Measurements from ENCODE around the gene SRD5A3.

The SRD5A3 gene

GRCh38 chr4:55312489-55313101 is 33.4 kb upstream of the SRD5A3 start:
- H3K4me3 ChIP-seq (ENCODE audit: low read depth, low read length) = no peak overlapping the region
- TF ChIP-seq, protein P1, sequence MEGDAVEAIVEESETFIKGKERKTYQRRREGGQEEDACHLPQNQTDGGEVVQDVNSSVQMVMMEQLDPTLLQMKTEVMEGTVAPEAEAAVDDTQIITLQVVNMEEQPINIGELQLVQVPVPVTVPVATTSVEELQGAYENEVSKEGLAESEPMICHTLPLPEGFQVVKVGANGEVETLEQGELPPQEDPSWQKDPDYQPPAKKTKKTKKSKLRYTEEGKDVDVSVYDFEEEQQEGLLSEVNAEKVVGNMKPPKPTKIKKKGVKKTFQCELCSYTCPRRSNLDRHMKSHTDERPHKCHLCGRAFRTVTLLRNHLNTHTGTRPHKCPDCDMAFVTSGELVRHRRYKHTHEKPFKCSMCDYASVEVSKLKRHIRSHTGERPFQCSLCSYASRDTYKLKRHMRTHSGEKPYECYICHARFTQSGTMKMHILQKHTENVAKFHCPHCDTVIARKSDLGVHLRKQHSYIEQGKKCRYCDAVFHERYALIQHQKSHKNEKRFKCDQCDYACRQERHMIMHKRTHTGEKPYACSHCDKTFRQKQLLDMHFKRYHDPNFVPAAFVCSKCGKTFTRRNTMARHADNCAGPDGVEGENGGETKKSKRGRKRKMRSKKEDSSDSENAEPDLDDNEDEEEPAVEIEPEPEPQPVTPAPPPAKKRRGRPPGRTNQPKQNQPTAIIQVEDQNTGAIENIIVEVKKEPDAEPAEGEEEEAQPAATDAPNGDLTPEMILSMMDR (IDR thresholded peaks at IDR 0.05; ENCODE audit: control insufficient read depth, extremely low read depth, insufficient read depth) = peak; percentile 69
- DNase-seq (ENCODE audit: low read depth) = no peak

- TF ChIP-seq, protein P1 (IDR thresholded peaks at IDR 0.05; ENCODE audit: control insufficient read depth, extremely low read depth, insufficient read depth) = no peak
- DNase-seq (ENCODE audit: low read depth) = no peak
- no peak overlapping the region for H3K4me3 ChIP-seq (ENCODE audit: low read depth, low read length)
These were observed 31.8 kb upstream of the SRD5A3 start for GRCh38 chr4:55314141-55314820.

DNA sequence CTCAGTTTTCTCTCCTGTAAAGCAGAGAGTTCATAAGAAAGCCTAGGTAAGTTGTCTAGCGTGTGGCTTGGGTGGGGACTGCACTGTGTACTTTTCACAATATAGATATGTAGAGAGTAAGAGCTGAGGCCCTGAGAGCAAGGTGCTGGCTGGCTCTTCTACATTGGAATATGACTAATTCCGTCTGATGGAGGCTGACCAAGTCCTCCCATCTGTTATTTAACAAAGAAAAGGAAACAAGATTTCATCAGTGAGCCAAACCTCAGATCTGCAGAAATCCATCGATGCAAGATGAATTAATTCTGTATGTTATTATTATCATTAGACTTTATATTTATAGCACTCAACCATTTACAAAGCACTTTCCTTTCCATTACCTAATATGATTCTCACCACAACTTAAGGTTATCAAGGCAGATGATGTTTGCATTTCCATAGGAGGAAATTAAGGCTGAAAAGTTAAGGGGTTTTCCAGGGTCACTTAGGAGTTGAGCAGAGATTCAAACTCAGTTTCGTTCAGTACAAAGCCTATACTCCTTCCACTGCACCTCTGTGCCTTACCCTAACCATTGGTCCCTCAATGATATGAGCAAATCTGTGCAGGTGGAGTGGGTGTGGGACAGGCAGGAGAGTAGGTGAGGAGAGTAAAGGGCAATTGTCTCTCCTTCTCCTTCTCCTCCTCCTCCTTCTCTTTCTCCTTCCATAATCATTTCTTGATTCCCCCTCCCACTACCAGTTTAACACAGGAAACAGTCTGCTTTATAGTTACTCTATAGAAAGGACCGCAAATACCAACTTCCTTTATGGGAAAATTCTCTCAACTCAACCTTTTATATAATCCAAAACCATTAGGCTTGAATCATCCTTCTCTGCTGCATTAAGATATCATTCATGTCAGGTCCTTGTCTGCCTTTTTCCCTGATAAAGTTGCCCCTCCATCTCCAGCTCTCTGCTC is 27.6 kb upstream of the SRD5A3 start:
- no peak overlapping the region for H3K4me3 ChIP-seq (ENCODE audit: low read depth, low read length)
- DNase-seq (ENCODE audit: low read depth) = no peak
- TF ChIP-seq, protein P1 (IDR thresholded peaks at IDR 0.05; ENCODE audit: control insufficient read depth, extremely low read depth, insufficient read depth) = no peak

- peak; percentile 65 for DNase-seq (ENCODE audit: low read depth)
- H3K4me3 ChIP-seq (ENCODE audit: low read depth, low read length) = no peak overlapping the region
- TF ChIP-seq, protein P1 (IDR thresholded peaks at IDR 0.05; ENCODE audit: control insufficient read depth, extremely low read depth, insufficient read depth) = peak; percentile 85
These were observed 24.3 kb upstream of the SRD5A3 start for GRCh38 chr4:55321707-55322264.

- H3K4me3 ChIP-seq (ENCODE audit: low read depth, low read length) = no peak overlapping the region
- TF ChIP-seq, protein P1 (IDR thresholded peaks at IDR 0.05; ENCODE audit: control insufficient read depth, extremely low read depth, insufficient read depth) = no peak
- no peak for DNase-seq (ENCODE audit: low read depth)
These were observed 22.7 kb upstream of the SRD5A3 start for GRCh38 chr4:55323375-55323774.

DNA sequence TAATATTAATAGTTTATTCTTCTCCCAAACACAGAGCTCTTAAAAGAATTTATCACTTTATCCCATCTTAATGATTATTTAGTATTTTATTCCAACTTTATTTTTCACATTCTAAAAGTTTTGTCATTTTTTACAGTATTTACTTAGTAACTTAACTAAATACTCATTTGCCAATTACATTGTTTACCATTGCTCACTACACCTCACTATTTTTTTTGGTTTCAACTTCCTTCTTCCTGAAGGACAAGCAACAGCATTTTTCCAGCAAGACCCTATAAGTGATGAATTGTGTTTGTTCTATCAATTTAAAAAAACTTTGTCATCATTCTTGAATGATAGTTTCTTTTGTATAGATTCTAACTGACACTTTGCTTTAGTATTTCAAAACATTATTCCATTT is 19.4 kb upstream of the SRD5A3 start:
- TF ChIP-seq, protein P1 (IDR thresholded peaks at IDR 0.05; ENCODE audit: control insufficient read depth, extremely low read depth, insufficient read depth) = no peak
- DNase-seq (ENCODE audit: low read depth) = no peak

More for the DNA sequence above, 19.4 kb upstream of the SRD5A3 start:
- H3K4me3 ChIP-seq (ENCODE audit: low read depth, low read length) = no peak overlapping the region

Data from LNCaP clone FGC (cell line).